ENCODE measurements around the gene ROR1.
"Not testable (repeated sequence)": the region's sequence is repeated elsewhere in the genome, so short reads cannot be mapped to it uniquely, and the experiment has no call there.

Gene ROR1

GRCh38 chr1:63794939-63795378 lies 21.1 kb downstream of the ROR1 start:
- DNase-seq, result peak; percentile 87

GRCh38 chr1:63795455-63795854 lies 21.6 kb downstream of the ROR1 start:
- DNase-seq, result no peak

DNA sequence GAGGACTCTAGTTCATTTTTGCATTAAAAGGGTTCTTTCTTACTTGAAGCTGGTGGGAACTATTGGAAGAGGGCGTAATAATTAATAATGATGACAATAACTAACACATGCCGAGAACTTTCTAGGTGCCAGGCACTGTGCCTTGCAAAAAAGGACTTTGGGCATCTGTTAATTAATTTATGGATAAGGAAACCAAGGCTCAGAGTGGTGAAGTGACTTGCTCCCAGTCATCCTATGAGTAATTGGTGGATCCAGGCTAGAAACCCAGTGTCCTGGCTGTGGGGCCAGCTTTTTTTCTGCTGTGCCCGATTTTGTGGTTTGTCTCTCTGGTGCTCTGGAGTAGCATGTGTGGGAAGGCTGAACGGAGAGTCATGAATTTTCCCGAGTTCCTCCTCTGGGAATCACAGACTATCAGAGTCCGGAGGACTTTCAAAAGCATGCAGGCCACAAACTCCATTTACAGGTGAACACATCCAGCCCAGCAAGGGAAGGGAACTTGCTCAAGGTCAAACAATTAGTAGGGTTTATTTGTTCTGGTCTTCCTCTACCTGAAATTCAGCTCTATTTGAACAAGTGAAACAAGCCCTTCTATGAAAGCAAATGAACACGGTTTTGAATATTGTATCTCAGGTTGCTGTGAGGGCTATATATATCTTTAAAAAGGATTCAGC lies 23.4 kb downstream of the ROR1 start:
- peak; percentile 56 for DNase-seq

- no peak for DNase-seq
Measured at GRCh38 chr1:63798284-63798683, 24.5 kb downstream of the ROR1 start.

DNA sequence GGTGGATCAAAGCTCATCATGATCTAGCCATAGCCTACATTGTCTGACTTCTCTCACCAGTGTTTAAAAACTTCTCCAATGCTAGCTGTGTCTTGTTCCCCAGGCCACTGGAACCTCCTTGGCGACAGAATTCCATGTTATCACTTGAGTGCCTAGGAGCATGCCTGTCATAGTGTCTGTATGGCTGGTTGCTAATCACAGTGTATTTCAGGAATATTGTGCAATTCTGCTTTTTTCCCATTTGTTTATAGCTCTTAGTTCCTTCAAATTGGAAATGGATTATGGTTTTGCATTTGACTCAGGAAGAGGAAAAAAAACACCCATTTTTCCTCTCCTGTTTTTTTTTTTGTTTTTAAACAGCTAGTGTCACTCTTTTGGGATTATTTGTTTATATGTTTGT lies 25.5 kb downstream of the ROR1 start:
- DNase-seq, result peak; percentile 64

GRCh38 chr1:63799820-63800219 lies 26.0 kb downstream of the ROR1 start:
- peak; percentile 94 for DNase-seq

DNA sequence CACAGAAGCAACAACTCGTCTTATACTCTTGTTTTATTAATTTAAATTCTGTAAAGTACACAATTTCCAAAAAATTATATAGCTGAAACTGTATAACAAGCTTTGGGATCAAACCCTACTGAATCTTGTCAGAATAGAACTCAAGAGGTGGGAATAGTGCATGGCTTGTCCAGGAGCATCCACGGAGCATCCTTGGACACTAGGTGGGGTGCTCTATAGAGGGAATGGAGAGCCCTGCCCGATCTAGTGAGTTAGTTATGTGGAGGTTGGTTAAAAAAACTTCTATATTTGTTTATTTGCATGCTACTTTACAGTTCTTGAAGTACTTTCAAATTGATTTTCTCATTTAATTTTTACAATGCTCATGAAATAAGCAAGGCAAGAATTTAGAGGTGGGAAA lies 28.3 kb downstream of the ROR1 start:
- DNase-seq, result no peak

DNA sequence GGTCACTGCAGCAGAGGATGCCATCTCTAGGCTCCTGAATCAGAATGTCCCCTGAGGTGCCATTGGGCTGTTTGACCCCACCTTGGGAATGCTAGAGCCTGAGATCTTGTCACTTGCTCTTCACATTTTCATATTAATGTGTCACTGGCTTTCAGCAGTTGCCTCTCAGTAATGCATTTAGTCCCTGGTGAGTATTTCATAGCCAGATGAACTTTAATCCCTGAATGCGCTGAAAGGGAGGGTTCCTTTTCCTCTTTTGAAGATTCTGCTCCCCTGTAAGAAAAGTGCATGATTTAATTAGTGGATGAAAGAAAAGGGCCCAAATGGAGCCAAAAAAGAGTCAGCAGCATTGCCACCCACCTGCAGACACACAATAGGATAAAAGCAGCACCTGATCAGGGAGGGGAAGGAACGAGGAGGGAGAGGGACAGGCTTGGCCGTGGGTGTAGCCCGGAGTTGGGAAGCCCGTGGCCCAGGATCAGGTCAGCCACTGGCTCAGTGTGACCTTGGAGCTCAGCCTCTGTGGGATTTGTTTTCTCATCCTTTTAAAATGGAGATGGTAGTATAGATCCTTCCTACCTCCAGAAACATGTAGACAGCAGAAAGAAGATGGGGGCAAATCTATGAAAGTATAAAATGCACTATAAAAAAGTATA lies 31.1 kb downstream of the ROR1 start:
- DNase-seq, result no peak

DNA sequence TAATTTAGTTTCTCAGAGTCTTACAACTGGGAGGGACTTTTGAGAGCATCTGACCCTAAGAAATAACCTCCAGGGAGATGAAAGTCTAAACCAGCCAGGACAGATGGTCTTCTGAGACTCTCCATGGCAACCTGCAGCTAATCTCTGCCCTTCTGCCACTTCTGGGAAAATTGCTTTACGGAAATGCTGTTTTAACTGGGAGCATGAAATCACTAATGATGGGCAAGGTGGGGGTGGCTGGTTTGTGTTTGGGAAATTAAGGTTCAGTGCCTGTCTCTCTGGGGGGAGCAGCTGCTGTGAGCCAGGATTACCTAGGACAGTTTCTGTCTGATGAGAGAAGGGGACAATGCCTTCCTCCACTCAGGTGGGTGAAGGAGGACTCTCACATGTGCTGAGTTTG lies 33.2 kb downstream of the ROR1 start:
- DNase-seq, result no peak

DNA sequence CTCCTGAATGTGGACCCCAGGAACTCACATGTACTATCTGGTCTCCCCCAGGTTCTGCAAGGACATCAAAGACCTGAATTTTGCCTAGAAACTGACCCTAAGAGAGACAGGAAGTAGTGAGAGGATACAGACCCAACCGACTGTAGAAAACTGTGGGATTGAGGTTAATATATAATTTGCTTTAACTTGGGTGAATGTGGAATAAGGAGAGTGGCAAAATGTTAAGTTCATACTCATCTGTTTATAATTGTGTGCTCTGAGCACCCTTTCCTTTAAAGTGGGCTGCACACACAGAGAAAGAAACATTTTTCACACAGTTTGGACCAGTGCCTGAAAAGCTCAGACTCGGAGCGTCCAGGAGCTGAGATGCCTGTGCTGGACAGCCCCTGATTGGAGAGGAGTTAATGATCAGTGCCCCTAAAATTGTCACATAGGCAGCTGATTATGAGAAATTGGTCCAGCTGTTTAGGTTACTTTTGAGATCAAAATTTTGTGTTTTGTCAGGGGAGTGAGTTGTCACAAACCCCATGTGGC lies 37.2 kb downstream of the ROR1 start:
- DNase-seq, result no peak

- DNase-seq, result no peak
Measured at GRCh38 chr1:63812071-63812700, 38.4 kb downstream of the ROR1 start.

GRCh38 chr1:63813829-63814277 lies 40.0 kb downstream of the ROR1 start:
- DNase-seq, result peak; percentile 63

- not testable (repeated sequence) for DNase-seq
Measured at GRCh38 chr1:63816217-63816815, 42.5 kb downstream of the ROR1 start.

GRCh38 chr1:63817152-63817667 lies 43.4 kb downstream of the ROR1 start:
- DNase-seq, result no peak

DNA sequence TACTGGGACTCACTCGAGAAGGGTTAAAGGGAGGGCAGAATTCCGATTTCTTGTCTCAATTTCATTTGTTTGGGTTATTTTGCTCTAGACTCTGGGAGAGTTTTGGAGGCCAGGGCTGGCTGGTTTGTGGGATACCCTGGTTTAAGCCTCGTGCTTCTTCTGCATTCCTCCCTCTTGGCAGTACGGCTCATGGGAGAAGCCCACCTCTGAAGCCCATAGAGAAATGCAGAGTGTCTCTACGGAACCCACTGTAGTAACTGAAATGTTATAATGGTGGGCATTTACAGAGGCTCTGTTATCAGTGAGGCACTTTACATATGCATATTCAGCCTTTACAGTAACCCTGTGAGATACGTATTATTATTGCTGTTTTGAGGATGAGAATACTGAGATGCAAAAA lies 43.9 kb downstream of the ROR1 start:
- DNase-seq, result no peak

DNA sequence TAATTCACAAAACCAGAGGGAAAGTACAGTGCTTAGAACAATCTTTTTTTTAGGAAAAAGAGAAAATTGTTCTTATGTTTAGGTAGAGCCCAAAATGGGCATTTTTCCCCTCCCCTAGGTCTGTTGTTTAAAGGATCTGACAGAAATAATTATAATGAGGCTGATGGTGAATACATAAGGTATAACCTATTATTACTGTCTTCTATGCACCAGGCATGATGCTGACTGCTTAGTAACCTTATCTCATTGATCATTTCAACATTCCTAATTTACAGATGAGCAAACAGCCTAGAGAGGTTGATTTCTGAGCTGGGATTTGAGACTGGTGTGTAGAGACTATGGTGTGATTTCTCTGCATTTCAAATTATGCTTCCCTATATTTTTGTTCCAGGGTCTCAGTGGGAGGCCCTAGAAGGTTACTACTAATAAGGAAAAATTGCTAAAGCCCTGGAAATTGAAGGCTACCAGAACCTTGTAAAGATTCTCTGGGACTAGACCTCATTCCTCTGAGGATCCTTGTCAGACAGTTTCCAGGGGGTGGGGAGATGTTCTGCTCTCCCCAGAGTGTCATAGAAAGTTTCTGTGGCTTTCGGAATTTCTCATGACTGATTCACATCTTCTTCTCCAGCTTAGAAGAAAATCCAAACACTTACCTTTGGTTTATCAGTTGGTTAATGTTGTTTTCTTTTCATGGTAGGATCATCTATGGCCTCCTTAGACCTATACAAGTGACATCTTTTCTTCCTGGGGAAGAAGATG lies 44.9 kb downstream of the ROR1 start:
- peak; percentile 65 for DNase-seq

- DNase-seq, result no peak
Measured at GRCh38 chr1:63819795-63820194, 46.0 kb downstream of the ROR1 start.

DNA sequence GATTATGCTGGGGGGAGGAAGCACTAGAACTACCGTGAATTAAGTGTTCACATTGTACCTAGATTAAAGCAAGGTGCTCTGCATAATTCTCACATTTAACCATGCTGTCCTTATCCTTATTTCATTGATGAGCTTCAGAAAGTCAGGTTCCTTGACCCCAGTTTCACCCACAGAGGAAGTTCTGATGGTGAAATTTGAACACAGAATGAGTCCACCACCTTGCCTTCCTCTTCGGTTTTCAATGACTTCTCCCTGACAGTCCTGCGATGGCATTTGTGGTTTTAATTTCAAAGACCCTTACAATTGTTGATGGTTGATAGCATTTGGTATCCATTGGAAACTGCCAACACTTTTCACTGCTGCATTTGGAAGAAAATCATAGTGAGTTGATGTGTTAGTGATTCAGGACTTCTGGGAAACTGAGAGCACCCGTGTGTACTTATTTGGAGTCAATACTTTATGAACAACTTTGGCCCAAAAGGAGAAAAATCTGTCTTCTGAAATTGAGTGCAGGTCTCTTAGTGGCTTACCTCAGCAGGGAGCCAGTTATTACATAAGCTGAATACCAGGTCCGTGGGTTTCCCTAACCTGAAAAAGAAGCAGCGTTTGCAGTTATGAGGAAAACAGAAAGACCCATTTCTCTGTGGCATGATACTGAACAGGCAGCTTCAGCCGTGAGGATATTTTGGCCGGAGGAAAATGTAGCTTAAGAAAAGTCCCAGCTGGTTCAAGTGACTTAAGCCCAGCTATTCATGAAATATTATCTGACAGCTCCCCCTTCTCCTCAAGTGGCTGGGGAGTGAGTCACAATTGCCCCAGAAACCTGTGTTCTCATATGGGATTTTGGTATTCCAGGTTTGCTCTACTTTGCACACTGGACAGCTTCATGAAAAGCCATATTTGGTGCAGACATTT lies 47.5 kb downstream of the ROR1 start:
- DNase-seq, result peak; percentile 73

- DNase-seq, result no peak
Measured at GRCh38 chr1:63822540-63822939, 48.7 kb downstream of the ROR1 start.

- DNase-seq, result no peak
Measured at GRCh38 chr1:63824451-63824850, 50.6 kb downstream of the ROR1 start.

DNA sequence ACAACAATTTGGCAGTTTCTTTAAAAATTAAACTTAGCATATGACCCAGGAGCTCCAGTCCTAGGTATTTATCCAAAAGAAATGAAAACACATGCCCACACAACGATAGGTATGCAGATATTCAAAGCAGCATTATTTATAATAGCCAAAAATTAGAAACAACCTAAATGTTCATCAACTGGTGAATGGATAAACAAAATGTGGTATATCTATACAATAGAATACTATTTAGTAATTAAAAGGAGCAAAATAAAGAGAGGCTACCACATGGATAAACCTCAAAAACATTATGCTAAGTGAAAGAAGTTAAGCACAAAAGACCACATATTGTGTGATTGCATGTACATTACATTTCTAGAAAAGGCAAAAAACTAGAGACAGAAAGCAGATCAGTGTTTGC lies 51.3 kb downstream of the ROR1 start:
- DNase-seq, result no peak
